Measurements from ENCODE around the gene MME.
"Not testable (repeated sequence)": the region's sequence is repeated elsewhere in the genome, so short reads cannot be mapped to it uniquely, and the experiment has no call there.

MME gene

DNA sequence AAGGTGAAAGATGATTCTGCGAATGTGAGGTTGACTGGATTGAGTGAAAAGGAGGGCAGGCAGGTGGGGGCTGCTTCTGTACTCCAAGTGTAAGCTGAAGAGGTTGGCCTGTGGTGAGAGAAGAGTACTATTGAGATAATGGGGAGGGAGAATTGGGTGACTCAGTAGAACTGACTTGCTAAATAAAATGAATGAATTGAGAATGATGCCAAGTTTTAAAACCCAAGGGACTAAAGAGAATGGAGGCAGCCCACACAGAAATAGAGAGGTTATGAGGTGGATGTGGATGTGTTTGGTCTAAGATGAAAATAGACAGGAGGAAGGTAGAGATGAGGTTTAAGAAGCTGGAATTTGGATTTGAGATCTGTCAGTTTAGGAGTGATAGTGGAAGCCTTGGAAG lies 5.9 kb downstream of the MME start:
- no peak for DNase-seq

DNA sequence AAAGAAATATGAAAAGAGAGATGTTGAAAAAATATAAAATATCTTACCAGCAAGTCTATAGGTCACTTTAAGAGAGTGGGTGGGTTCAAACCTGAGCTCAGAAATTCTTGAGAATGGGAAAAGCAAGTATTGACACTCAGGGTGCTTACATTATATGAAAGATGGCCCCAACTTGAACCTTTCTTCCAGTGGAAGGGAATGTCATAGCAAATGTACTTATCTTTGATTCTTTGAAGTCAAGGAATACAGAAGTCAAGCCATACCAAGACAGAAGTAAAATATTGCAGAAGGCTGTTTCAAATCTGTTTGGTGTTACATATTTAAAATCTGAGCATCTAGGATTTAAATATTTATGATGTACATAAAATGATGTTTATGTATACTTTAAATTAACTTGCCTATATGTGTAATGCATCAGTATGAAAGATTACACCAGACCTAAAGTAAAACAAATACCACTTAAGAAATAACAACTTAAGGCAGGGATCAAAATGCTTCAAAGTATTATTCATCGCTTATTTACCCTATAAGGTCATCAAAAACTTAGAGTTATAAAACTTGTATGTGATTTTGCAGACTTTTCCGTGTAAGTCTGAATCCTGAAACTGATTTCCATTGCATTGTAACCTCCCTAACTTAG lies 8.7 kb downstream of the MME start:
- DNase-seq = no peak

DNA sequence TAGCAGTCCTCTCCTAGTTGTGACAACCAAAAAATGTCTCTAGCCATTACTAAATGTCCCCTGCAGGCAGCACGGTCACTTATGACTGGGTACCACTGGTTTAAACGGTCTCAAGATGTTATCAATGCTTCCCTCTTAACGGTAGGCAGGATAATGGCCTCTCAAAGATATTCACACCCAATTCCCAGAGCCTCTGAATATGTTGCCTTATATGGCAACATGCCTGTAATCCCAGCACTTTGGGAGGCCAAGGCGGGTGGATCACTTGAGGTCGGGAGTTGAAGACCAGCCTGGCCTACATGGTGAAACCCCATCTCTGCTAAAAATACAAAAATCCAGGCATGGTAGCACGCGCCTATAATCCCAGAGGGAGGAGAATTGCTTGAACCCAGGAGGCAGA lies 9.4 kb downstream of the MME start:
- DNase-seq = no peak

DNA sequence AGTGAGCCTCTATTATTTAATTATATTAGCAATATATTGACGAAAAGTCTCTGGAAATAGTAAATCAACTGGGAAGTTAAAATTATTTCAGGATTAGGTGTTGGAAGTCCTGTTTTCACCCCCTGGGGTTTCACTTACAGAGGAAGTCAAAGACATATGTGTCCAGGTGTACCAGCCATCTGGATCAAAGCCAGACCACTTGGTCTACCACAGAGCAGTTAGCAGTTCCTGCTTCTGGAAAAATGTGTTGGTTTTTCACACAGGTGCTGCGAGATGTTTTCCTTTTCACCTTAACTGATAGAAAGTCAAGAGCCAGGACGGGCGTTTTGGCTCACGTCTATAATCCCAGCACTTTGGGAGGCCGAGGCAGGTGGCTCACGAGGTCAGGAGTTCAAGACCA lies 13.1 kb downstream of the MME start:
- no peak for DNase-seq

DNA sequence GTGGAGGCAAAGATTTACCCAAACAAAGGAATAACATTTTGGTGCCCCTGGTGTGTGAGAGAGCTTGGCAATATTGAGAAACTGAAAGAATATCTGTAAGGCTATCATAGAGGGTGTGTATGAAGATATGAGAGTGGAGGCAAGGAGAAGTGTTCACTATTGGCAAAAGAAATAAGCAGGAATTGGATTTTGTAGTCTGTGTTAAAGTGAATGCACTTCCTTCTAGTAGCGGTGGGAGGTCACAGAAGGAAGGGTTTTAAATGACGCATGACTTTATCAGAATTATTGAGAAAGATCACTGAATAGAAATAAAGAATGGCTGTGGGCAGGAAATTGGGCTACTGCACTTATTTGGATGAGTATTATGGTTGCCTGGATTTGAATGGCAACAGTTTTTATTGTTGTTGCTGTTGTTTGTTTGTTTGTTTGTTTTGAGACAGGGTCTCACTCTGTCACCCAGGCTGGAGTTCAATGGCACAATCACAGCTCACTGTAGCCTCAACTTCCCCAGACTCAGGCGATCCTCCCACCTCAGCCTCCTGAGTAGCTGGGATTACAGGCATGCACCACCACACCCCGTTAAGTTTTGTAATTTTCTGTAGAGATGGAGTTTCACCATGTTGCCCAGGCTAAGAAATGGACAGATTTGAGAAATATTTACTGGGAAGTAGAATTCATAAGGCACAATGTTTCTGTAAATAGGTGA lies 16.3 kb downstream of the MME start:
- no peak for DNase-seq

- DNase-seq = no peak
These were observed 16.9 kb downstream of the MME start for GRCh38 chr3:155097009-155097349.

- no peak for DNase-seq
These were observed 21.3 kb downstream of the MME start for GRCh38 chr3:155101398-155101797.

DNA sequence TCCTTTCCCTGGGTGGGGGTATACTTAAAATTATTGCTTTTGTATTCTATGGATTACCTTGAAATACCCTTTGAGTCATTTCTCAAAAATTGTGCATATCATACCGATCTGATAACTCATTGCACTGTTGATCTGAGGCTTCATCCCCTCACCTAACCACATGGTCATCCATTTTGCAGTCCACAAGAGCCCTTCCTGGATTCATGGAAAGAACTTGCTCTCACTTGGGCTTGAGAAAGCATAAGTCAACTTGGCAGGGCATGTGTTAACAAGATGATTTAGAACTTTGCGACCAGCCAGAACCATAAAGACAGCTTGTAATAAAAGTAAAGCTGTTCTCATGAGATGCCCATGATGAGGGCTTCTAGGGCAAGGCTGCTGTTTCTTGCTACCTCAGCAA lies 22.2 kb downstream of the MME start:
- DNase-seq = no peak

GRCh38 chr3:155103686-155104085 lies 23.6 kb downstream of the MME start:
- DNase-seq = no peak

GRCh38 chr3:155106119-155106518 lies 26.0 kb downstream of the MME start:
- DNase-seq = no peak

DNA sequence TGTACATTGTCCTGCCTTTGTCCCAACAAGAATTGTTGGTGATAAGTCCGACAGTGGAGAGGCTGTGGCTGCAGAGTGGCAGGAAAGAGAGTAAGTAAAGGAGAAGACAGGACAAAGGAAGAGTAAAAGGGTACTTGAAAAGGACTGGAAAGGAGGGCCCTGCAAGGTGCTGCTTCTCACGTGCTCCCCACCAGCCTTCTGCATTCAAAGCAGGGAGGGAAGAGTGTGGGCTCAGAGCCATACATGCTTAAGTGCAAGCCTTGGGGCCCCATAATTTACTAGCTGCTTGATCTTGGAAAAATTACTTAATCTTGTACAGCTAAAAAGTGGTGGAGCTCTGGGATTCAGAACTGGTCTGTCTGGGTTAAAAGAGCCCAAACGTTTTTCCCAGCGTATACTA lies 29.9 kb downstream of the MME start:
- no peak for DNase-seq

- DNase-seq = no peak
These were observed 31.1 kb downstream of the MME start for GRCh38 chr3:155110996-155111901.

DNA sequence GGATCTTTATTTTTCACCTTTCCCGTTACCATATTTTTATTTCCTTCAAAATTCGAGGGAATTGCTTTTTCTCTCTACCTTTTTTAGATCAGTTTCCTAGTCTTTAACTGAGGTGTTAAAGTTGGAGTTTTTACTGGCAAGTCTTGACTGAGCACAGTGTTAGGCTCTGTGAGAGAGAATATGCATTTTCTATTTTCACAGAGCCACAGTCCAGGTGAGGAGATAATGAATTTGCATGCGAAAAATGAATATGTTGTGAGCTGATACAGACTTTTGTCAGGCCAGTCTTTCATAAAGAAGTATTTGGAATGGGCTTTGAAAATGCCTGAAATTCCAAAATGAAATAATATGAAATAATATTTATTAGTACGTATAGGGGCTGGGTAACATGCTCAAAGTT lies 31.9 kb downstream of the MME start:
- DNase-seq = no peak

- DNase-seq = no peak
These were observed 32.7 kb downstream of the MME start for GRCh38 chr3:155112661-155113389.

GRCh38 chr3:155124745-155125144 lies 44.6 kb downstream of the MME start:
- not testable (repeated sequence) for DNase-seq

DNA sequence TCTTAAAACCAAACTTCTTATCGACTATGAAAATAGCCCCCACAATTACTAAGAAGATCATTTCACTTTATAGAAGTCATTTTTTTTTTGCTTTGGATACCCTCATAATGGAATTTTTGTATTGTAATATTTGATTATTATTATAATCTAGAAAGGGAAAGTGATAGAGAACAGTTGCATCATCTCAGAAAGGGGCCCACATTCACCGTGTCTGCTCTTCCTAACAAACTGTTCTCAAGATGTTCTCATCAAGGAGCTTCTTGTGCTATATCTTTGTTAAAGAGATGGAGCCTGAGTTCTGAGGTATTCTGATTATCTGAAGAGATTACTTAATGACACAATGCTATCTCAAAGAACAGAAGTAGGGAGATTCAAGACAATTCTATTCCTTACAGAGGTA lies 49.3 kb downstream of the MME start:
- no peak for DNase-seq

- DNase-seq = no peak
These were observed 49.9 kb downstream of the MME start for GRCh38 chr3:155130001-155130400.

GRCh38 chr3:155131104-155131503 lies 51.0 kb downstream of the MME start:
- no peak for DNase-seq

DNA sequence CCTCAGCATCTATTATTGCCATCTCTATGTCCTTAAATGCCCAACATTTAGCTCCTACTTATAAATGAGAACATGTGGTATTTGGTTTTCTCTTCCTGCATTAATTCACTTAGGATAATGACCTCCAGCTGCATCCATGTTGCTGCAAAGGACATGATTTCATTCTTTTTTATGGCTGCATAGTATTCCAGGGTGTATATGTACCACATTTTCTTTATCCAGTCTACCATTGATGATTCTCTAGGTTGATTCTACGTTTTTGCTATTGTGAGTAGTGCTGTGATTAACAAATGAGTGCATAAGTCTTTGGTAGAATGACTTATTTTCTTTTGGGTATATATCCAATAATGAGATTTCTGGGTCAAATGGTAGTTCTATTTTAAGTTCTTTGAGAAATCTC lies 54.2 kb downstream of the MME start:
- not testable (repeated sequence) for DNase-seq

DNA sequence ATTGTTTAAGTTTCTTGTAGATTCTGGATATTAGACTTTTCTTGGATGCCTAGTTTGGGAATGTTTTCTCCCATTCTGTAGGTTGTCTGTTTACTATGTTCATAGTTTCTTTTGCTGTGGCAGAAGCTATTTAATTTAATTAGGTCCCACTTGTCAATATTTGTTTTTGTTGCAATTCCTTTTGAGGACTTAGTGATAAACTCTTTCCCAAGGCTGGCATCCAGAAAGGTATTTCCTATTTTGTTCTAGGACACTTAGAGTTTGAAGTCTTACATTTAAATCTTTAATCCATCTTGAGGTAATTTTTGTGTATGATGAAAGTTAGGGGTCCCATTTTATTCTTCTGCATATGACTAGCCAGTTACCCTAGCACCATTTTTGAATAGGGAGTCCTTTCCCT lies 54.9 kb downstream of the MME start:
- no peak for DNase-seq

DNA sequence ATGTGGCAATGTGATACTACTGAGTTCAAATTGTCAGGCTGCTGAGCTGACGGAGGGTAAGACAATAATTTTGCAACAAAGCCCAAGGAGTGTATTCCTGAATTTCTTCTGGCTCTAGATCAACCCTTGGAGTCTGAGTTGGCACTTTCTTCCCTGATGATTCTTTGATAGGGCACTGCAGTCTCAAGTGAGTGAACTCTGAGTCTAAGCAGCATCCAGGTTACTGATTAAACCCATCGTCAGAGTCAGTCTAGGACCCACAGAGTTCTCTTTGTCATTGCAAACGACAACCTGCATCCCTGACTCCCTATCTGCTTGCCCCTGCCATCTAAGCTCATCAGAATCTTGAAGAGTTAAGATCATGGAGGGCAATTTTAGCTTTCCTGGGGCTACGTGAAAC lies 58.6 kb downstream of the MME start:
- no peak for DNase-seq

DNA sequence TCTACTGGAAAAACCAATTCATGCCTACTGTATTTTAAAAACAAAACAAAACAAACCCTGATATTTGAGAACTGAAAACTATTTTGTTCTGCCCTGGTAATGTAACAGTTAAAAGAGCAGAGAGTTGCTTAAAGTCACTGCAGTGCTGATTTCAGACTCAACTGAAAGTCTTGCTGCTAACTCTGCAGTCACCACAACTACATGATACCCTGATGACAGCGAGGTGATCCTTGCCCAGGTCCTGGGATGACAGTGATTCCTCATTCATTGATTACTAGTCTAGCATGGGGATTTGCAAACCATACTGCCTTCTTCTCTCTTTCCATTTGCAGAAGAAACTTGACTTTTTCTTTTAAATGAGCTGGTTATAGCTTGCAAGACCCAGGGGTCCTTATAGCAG lies 67.5 kb downstream of the MME start:
- no peak for DNase-seq

DNA sequence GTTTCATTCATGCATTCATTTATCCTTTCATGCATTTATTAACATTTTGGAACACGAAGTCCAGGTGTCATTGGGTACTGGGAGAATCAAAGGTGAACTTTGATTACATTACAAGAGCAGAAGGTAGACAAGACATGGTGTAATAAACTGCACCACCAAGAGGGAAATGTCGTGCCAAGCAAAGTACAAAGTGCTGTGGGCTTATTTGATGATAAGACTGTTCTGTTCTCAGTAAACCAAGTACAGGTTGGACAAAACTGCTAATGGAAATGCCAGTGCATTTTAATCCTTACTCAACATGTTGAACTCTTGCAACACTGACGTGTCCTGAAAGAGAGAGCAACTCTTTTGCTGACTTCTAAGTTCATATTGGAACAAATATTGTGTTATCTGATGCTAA lies 69.4 kb downstream of the MME start:
- DNase-seq = no peak

Measured in GDM1 (cell line).